Right lobe of liver (tissue), 4 donors: Measurements from ENCODE around the gene MLLT1.

Experiments used
- POLR2A ChIP-seq: fragments of 450-650 bp; IDR thresholded peaks from one replicate; pipeline ENCODE4 v1.6.1; 2017; ENCODE audit warnings: antibody characterized with exemption, mild to moderate bottlenecking
- TF ChIP-seq, protein P1 (sequence below), 4 donors: fragments of 200-600 bp in 3 of 4; fragments of 450-650 bp in 1 of 4; IDR thresholded peaks; one replicate each; pipeline versions ENCODE4 v1.5.1 to v1.8.0; 2016 to 2022; ENCODE audit warnings: antibody characterized with exemption in 4 of 4, mild to moderate bottlenecking in 2 of 4
- donor health status: DM: no; HTN: no; CAD: no.
- donor health status: DM: no; HTN: no; CAD: no.
- donor health status: DM: no; HTN: yes; CAD: no.

DNA sequence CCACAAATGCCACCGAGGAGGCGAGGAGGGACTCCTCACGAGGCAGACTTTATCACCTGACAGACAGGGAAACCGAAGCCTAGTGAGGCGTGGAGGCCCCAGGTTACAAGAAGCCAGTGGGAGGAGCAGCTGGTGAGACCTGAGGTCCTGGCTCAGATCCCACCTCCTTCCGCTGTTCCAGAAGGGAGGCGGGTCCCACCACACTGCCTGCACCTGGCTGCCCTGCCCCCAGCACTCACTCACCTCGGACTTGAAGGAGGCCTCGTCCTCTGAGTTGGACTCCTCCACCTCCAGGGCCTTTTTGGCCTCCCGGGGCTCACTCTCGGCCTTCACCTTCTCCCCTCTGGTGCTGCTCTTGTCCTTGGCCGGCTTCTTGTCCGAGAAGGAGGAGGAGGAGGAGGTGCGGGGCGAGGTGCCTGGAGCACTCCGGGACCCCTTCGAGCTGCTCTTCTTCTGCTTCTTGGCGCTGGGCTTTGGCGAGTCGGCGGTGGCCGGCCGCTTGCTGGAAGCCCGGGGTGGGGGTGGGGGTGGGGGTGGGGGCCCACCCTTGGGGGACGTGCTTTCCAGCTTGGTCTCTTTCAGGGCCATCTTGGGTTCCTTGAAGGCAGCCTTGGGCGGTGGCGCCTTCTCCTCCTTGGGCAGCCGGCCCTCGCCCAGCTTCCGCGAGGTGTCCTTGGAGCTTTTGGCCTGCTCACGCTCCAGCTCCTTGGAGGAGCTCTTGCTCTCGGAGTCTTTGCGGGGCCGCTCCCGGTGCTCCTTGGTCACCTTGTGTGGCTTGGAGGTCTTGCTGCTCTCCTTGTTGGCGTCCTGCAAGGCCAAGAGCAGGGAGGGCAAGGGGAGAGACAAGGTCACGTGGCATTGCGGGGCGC lies 57.7 kb downstream of the MLLT1 start:
- TF ChIP-seq, protein P1, sequence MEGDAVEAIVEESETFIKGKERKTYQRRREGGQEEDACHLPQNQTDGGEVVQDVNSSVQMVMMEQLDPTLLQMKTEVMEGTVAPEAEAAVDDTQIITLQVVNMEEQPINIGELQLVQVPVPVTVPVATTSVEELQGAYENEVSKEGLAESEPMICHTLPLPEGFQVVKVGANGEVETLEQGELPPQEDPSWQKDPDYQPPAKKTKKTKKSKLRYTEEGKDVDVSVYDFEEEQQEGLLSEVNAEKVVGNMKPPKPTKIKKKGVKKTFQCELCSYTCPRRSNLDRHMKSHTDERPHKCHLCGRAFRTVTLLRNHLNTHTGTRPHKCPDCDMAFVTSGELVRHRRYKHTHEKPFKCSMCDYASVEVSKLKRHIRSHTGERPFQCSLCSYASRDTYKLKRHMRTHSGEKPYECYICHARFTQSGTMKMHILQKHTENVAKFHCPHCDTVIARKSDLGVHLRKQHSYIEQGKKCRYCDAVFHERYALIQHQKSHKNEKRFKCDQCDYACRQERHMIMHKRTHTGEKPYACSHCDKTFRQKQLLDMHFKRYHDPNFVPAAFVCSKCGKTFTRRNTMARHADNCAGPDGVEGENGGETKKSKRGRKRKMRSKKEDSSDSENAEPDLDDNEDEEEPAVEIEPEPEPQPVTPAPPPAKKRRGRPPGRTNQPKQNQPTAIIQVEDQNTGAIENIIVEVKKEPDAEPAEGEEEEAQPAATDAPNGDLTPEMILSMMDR (IDR thresholded peaks at IDR 0.05) = no peak
- TF ChIP-seq POLR2A = no peak
